Measurements from ENCODE around the gene LATS1. TPM values are rescaled to one million over a fixed set of nuclear protein-coding genes. Genes with fewer than 3 reads are reported as not detected.
A peak's percentile ranks its signal among the peaks of the same experiment; 100 is the strongest.
"Not testable (repeated sequence)": the region's sequence is repeated elsewhere in the genome, so short reads cannot be mapped to it uniquely, and the experiment has no call there.

LATS1 gene
- total and polyA plus RNA-seq, 5 donors from 2014 or later = 8.9 to 40.9 (median 12.4) TPM

DNA sequence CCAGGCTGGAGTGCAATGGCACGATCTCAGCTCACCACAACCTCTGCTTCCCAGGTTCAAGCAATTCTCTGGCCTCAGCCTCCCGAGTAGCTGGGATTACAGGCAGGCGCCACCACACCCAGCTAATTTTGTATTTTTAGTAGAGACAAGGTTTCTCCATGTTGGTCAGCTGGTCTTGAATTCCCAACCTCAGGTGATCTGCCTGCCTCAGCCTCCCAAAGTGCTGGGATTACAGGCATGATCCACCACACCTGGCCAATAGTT lies 35.4 kb upstream of the LATS1 start:
- ATAC-seq (ENCODE audit: low read depth in 2 of 2); H3K27me3 ChIP-seq (ENCODE audit: control insufficient read depth, insufficient read depth, low read length); DNase-seq; H3K36me3 ChIP-seq (ENCODE audit: control insufficient read depth, insufficient read depth, low read length); H3K4me3 Mint-ChIP-seq; H3K4me3 ChIP-seq (ENCODE audit: low read depth, low read length); H3K27ac ChIP-seq (ENCODE audit: insufficient read depth, low read length, poor library complexity, severe bottlenecking); H3K9me3 ChIP-seq (ENCODE audit: control insufficient read depth in 2 of 2, low read length in 2 of 2); H3K27ac Mint-ChIP-seq; H3K27me3 Mint-ChIP-seq; H3K36me3 Mint-ChIP-seq; H3K9me3 Mint-ChIP-seq: not testable (repeated sequence)
- peaks cover 16% of the 10 kb centered on the region for H3K4me1 ChIP-seq (ENCODE audit: control insufficient read depth, insufficient read depth, low read length, poor library complexity, severe bottlenecking)
- peaks cover 24 to 44% (median 28%) of the 10 kb centered on the region in 4 donors for H3K4me1 Mint-ChIP-seq

DNA sequence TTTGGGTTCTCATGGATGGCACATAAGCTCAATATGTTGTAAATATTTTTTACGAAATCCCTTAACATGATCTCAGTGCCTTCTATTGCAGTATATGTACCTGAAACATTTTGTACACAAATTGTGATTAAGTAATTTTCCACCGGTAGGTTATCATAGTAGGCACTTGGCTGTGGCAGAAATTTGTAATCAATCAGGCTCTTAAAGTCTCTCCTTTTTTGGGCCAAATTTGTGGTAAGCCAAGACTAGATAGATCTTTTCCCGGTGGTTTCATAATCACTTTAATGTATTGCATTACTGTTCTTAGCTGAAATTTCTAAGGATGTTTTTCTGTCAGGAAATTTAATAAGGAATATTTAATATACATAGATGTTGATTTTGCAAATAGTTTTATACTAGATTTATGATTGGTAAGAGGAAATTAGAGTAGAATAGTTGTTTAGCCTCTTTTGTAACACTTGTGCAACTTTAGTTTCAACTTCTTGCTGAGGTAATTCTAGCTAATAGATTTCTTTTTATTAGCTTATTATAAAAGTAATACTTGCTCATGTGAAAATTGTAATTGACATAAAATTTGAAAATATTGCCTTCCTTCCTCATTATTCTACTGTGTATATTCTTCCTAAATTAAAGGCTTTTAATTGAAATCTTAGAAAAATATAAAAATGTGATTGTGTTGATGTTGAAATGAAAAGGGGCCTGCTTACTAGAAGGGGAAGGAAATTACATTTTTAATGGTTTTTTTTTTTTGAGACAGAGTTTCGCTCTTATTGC lies 34.9 kb upstream of the LATS1 start:
- H3K4me1 Mint-ChIP-seq = peaks cover 24 to 46% (median 28%) of the 10 kb centered on the region in 4 donors
- DNase-seq = no peak
- H3K27me3 ChIP-seq (ENCODE audit: control insufficient read depth, insufficient read depth, low read length) = no peaks in the 10 kb centered on the region
- no peak overlapping the region for H3K4me3 ChIP-seq (ENCODE audit: low read depth, low read length)
- peaks cover 16% of the 10 kb centered on the region for H3K4me1 ChIP-seq (ENCODE audit: control insufficient read depth, insufficient read depth, low read length, poor library complexity, severe bottlenecking)
- H3K36me3 Mint-ChIP-seq = no peaks in the 10 kb centered on the region
- ATAC-seq (ENCODE audit: low read depth in 2 of 2) = no peak
- H3K4me3 Mint-ChIP-seq = peak overlapping the region in 3 of 4 donors; percentile 64 to 77 (median 73)
- no peak overlapping the region for H3K27ac Mint-ChIP-seq
- no peaks in the 10 kb centered on the region for H3K27me3 Mint-ChIP-seq
- H3K36me3 ChIP-seq (ENCODE audit: control insufficient read depth, insufficient read depth, low read length) = no peaks in the 10 kb centered on the region
- H3K9me3 Mint-ChIP-seq = no peaks in the 10 kb centered on the region
- no peaks in the 10 kb centered on the region for H3K9me3 ChIP-seq (ENCODE audit: control insufficient read depth in 2 of 2, low read length in 2 of 2)
- no peak overlapping the region for H3K27ac ChIP-seq (ENCODE audit: insufficient read depth, low read length, poor library complexity, severe bottlenecking)

DNA sequence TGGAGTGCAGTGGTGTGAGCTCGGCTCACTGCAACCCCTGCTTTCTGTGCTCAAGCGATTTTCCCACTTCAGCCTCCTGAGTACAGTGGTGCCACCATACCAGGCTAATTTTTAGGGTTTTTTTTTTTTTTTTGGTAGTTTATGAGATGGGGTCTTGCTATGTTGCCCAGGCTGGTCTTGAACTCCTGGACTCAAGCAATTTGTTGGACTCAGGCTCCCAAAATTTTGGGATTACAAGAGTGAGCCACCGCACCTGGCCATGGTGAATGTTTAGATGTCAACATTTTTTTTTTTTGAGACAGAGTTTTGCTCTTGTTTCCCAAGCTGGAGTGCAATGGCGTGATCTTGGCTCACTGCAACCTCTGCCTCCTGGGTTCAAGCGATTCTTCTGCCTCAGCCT lies 34.0 kb upstream of the LATS1 start:
- H3K27me3 ChIP-seq (ENCODE audit: control insufficient read depth, insufficient read depth, low read length); H3K9me3 ChIP-seq (ENCODE audit: control insufficient read depth in 2 of 2, low read length in 2 of 2); H3K36me3 Mint-ChIP-seq; H3K27ac ChIP-seq (ENCODE audit: insufficient read depth, low read length, poor library complexity, severe bottlenecking); ATAC-seq (ENCODE audit: low read depth in 2 of 2); H3K27me3 Mint-ChIP-seq; H3K27ac Mint-ChIP-seq; H3K4me3 ChIP-seq (ENCODE audit: low read depth, low read length); H3K9me3 Mint-ChIP-seq; H3K36me3 ChIP-seq (ENCODE audit: control insufficient read depth, insufficient read depth, low read length); DNase-seq: not testable (repeated sequence)
- Mint-ChIP-seq H3K4me3 (peak overlapping the region; percentile 41 to 77 (median 68)), H3K4me1 (peaks cover 24 to 51% (median 33%) of the 10 kb centered on the region in 4 donors)
- H3K4me1 ChIP-seq (ENCODE audit: control insufficient read depth, insufficient read depth, low read length, poor library complexity, severe bottlenecking) = peaks cover 16% of the 10 kb centered on the region

DNA sequence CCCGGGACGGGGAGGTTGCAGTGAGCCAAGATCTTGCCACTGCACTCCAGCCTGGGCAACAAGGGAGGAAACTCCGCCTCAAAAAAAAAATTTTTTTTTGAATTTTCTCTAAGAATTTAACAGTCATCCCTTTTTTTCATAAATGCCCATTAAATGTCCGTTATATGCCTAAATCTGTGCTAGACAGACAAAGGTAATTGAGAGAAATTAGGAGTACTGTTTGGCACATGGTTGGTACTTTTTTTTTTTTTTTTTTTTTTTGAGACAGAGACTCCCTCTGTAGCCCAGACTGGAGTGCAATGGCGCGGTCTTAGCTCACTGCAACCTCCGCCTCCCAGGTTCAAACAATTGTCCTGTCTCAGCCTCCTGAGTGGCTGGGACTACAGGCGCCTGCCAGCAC lies 33.3 kb upstream of the LATS1 start:
- Histone ChIP-seq H3K27me3 (ENCODE audit: control insufficient read depth, insufficient read depth, low read length) (no peaks in the 10 kb centered on the region), H3K27ac (ENCODE audit: insufficient read depth, low read length, poor library complexity, severe bottlenecking) (no peak overlapping the region), H3K9me3 (ENCODE audit: control insufficient read depth in 2 of 2, low read length in 2 of 2) (no peaks in the 10 kb centered on the region), H3K4me3 (ENCODE audit: low read depth, low read length) (no peak overlapping the region), H3K36me3 (ENCODE audit: control insufficient read depth, insufficient read depth, low read length) (no peaks in the 10 kb centered on the region), H3K4me1 (ENCODE audit: control insufficient read depth, insufficient read depth, low read length, poor library complexity, severe bottlenecking) (peaks cover 22% of the 10 kb centered on the region)
- no peak for ATAC-seq (ENCODE audit: low read depth in 2 of 2)
- no peak overlapping the region for H3K27ac Mint-ChIP-seq
- peak overlapping the region in 3 of 4 donors; percentile 86 to 96 (median 94) for H3K4me3 Mint-ChIP-seq
- no peaks in the 10 kb centered on the region for H3K36me3 Mint-ChIP-seq
- no peaks in the 10 kb centered on the region for H3K27me3 Mint-ChIP-seq
- H3K9me3 Mint-ChIP-seq = no peaks in the 10 kb centered on the region
- peaks cover 30 to 58% (median 39%) of the 10 kb centered on the region in 4 donors for H3K4me1 Mint-ChIP-seq
- DNase-seq = no peak

DNA sequence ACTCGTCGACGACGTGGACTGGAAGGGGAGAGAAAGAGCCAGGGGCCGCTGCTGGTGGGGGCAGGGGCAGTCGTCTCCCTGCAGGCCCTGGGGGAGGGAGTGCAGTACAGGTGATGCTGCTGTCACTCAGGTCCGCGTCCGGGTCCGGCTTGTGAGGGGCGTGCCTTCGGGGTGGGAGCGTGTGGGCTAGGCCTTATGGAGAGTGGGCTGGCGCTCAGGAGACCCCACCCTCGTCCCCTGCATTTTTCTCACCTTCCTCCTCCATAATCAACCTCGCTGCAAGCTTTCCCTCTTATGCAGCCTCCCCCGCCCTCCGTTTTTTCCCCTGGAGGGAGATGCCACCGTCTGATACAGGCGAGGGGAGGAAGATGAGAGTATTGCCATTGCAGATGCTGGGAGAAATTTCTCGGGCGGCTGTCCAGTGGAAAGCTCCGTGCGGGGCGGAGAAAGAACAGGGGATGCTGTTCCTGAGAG lies 32.3 kb upstream of the LATS1 start:
- peak overlapping the region; percentile 86 to 96 (median 92) for H3K4me3 Mint-ChIP-seq
- Histone ChIP-seq H3K4me1 (ENCODE audit: control insufficient read depth, insufficient read depth, low read length, poor library complexity, severe bottlenecking) (peaks cover 31% of the 10 kb centered on the region), H3K27me3 (ENCODE audit: control insufficient read depth, insufficient read depth, low read length) (no peaks in the 10 kb centered on the region), H3K9me3 (ENCODE audit: control insufficient read depth in 2 of 2, low read length in 2 of 2) (no peaks in the 10 kb centered on the region), H3K36me3 (ENCODE audit: control insufficient read depth, insufficient read depth, low read length) (no peaks in the 10 kb centered on the region), H3K27ac (ENCODE audit: insufficient read depth, low read length, poor library complexity, severe bottlenecking) (peak overlapping the region; percentile 87), H3K4me3 (ENCODE audit: low read depth, low read length) (peak overlapping the region; percentile 77)
- H3K36me3 Mint-ChIP-seq = no peaks in the 10 kb centered on the region
- H3K27ac Mint-ChIP-seq = peak overlapping the region; percentile 86 to 88 (median 88)
- DNase-seq = peak in 2 of 3 donors; percentile 58 to 70
- H3K9me3 Mint-ChIP-seq = no peaks in the 10 kb centered on the region
- peaks cover 29 to 62% (median 39%) of the 10 kb centered on the region in 4 donors for H3K4me1 Mint-ChIP-seq
- ATAC-seq (ENCODE audit: low read depth in 2 of 2) = peak; percentile 1 to 2
- no peaks in the 10 kb centered on the region for H3K27me3 Mint-ChIP-seq

DNA sequence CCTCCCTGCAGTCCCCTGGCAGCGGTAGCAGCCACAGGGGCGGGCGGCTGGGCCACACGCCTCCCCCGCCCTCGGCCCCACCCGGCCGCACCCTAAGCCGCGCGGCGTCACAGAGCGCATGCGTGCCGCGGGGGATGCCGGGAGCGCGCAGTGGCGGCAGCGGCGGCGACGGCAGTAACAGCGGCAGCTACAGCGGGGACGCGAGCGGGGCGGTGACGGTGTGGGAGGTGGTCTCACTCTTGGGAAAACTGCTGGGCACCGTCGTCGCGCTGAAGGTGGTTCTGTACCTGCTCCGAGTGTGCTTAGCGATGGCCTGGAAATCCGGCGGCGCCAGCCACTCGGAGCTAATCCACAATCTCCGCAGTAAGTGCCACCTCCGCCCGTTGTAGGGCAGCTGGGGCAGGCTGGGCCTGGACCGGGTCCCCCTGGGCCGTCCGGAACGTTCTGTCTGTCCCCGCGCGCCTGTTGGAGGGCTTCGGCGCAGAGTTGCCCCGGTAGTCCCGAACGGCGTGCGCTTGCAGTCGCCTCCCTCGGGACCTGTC lies 31.8 kb upstream of the LATS1 start, which contains the start of gene PCMT1:
Gene PCMT1 (plus strand): TSS at position 148 of the 542 bp plus-strand sequence. CDS start 161 bp downstream, at position 309.
- H3K27me3 ChIP-seq (ENCODE audit: control insufficient read depth, insufficient read depth, low read length) = no peaks in the 10 kb centered on the region
- Mint-ChIP-seq H3K27ac (peak within 1 kb of the TSS; percentile 86 to 88 (median 88)), H3K4me3 (peak within 1 kb of the TSS; percentile 86 to 96 (median 92)), H3K27me3 (no peaks in the 10 kb centered on the region), H3K9me3 (no peaks in the 10 kb centered on the region), H3K36me3 (no peaks in the 10 kb centered on the region), H3K4me1 (peaks cover 28 to 60% (median 38%) of the 10 kb centered on the region in 4 donors)
- DNase-seq = peak; percentile 86 to 94 (median 94)
- H3K4me3 ChIP-seq (ENCODE audit: low read depth, low read length) = peak within 1 kb of the TSS; percentile 77
- no peaks in the 10 kb centered on the region for H3K9me3 ChIP-seq (ENCODE audit: control insufficient read depth in 2 of 2, low read length in 2 of 2)
- no peaks in the 10 kb centered on the region for H3K36me3 ChIP-seq (ENCODE audit: control insufficient read depth, insufficient read depth, low read length)
- H3K4me1 ChIP-seq (ENCODE audit: control insufficient read depth, insufficient read depth, low read length, poor library complexity, severe bottlenecking) = peaks cover 36% of the 10 kb centered on the region
- peak; percentile 85 to 86 for ATAC-seq (ENCODE audit: low read depth in 2 of 2)
- peak within 1 kb of the TSS; percentile 87 for H3K27ac ChIP-seq (ENCODE audit: insufficient read depth, low read length, poor library complexity, severe bottlenecking)

DNA sequence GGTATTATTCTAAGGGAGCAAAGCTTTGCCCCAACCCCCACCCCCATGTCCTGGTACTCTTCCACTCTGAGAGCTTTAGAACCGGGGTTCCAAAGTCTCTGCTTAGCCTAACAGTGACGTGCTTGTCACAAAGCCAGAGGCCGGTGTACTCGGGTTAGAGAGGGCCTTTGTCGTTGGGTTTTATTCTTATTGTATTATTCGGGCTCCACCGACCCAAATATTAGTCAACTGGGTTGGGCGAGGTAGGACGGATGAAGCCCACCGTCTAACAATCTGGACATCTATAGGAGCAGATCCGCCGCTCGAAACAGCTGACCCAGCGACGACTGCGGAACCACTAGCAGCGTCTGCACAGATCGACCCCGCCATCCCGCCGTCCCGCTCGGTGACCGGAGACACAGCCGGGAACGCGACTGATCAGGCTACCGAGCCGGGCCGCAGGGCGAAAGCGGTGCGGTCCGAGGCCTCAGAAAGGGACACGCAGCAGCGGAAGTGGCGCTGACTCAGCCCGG lies 31.2 kb upstream of the LATS1 start:
- not testable (repeated sequence) for H3K36me3 Mint-ChIP-seq; H3K27me3 ChIP-seq (ENCODE audit: control insufficient read depth, insufficient read depth, low read length); H3K27me3 Mint-ChIP-seq; H3K36me3 ChIP-seq (ENCODE audit: control insufficient read depth, insufficient read depth, low read length); DNase-seq; H3K9me3 ChIP-seq (ENCODE audit: control insufficient read depth in 2 of 2, low read length in 2 of 2); H3K9me3 Mint-ChIP-seq; ATAC-seq (ENCODE audit: low read depth in 2 of 2)
- peak overlapping the region; percentile 86 to 96 (median 92) for H3K4me3 Mint-ChIP-seq
- peak overlapping the region; percentile 42 for H3K4me3 ChIP-seq (ENCODE audit: low read depth, low read length)
- peaks cover 26 to 58% (median 37%) of the 10 kb centered on the region in 4 donors for H3K4me1 Mint-ChIP-seq
- H3K27ac Mint-ChIP-seq = peak overlapping the region in 2 of 3 donors; percentile 68 to 83
- peak overlapping the region; percentile 87 for H3K27ac ChIP-seq (ENCODE audit: insufficient read depth, low read length, poor library complexity, severe bottlenecking)
- peaks cover 38% of the 10 kb centered on the region for H3K4me1 ChIP-seq (ENCODE audit: control insufficient read depth, insufficient read depth, low read length, poor library complexity, severe bottlenecking)
